ENCODE data around the gene APPBP2. TPM values are rescaled to one million over a fixed set of nuclear protein-coding genes. Genes with fewer than 3 reads are reported as not detected.

APPBP2 gene
- total RNA-seq, 1 experiment from 2014 or later = 15.1 TPM

DNA sequence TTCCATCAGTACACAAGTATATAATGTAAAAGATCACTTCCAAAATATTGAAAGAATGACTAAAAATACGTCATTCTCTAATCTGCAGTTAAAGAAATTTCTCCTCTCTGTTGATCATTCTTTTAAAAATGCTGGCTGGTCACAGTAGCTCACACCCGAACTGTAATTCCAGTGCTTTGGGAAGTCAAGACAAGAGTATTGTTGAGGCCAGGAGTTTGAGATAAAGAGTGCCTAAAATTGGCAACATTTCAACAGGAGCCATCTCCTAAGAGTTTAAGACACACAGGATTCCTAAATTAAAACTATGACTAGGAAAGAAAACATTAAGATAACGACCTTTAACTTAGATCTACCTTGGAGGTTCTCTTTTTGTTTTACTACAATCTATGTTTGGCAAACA lies 129.6 kb downstream of the APPBP2 start:
- DNase-seq (ENCODE audit: low read depth) = no peak

DNA sequence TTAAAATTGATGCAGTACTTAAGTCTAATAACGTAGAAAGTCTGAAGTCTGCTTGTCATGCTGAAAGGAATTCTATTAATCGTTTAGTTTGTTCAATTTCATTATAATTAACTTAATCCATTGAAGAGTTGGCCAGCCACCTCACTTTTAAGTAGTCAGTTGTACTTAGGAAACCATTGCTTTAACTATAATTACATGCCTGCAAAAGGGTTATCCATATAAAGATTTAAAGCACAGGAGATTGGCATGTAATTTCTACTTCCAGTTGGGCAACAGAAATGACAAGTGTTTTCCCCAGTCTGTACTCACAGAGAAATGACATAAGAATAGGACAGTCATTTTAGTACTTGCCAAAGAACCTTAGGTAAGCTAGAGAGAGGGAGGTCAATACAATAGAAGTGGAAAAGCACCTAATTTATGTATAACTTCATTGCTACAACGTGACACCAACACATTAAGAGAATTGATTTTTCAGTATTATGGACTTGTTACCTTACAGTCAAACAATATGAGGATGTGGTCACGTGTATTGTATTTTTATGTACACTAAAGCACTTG lies 130.5 kb downstream of the APPBP2 start:
- no peak for DNase-seq (ENCODE audit: low read depth)

DNA sequence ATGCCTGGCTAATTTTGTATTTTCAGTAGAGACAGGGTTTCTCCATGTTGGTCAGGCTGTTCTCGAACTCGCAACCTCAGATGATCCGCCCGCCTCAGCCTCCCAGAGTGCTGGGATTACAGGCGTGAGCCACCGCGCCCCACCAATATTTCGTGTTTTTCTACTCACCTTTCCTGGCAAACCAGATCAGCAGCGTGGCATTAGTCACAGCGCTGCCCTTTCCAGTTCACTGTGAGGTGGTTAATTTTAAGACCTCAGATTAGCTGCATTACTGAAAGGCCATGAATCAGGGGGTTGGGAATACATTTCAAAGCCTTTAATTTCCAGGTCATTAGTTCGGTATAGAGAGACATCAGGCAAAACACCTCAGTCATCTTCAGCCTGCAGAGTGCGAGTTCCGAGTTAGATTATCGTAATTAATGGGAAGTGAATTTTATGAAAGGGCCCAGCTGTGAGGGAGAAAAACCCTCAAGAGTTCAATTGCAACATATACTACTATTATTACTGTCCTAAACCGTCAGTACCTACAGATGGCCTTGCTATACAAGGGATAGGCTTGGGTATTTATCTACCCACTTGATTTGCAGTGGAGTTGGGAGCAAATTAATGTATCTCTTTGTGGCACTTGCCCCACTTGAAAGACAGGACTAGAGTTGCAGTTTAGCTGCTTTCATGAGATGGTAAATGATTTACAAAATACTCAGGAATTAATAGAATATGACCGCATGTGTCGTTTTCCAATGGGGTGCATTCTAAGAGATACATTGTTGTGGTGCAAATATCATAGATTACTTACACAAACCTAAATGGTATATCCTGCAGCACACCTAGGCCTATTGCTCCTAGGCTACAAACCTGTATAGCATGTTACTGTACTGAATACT lies 132.0 kb downstream of the APPBP2 start:
- DNase-seq (ENCODE audit: low read depth) = no peak

Other genes starting within 250 kb of the APPBP2 start
- 11.2 and 18.4 TPM in 2 replicates for gene USP32, start 134.1 kb downstream of the APPBP2 start, total RNA-seq (2014; rRNA removed; shearing (Covaris generic))
- gene CHCT1, start 103.8 kb downstream of the APPBP2 start, total RNA-seq (2014; rRNA removed; shearing (Covaris generic)) = not detected in 2 replicates
- 6.5 and 12.2 TPM in 2 replicates for gene PPM1D, start 74.0 kb upstream of the APPBP2 start, total RNA-seq (2014; rRNA removed; shearing (Covaris generic))
- gene BCAS3, start 151.6 kb upstream of the APPBP2 start, total RNA-seq (2014; rRNA removed; shearing (Covaris generic)) = 4.2 and 18.0 TPM in 2 replicates

All from Daoy (cell line).